Measurements from ENCODE around the gene FOXB2. TPM values are rescaled to one million over a fixed set of nuclear protein-coding genes. Genes with fewer than 3 reads are reported as not detected.

FOXB2 gene
- total RNA-seq, 1 donor from 2014 or later: not detected

- intact Hi-C loops (cut with micrococcal nuclease): loop anchor here (10.0 kb wide), 1 partner anchor 874 kb away; no protein-coding TSS in a partner anchor
Observed at GRCh38 chr9:77060681-77061080, 41.2 kb downstream of the FOXB2 start.

- intact Hi-C loops (cut with micrococcal nuclease): loop anchor here (10.0 kb wide), 1 partner anchor 871 kb away; no protein-coding TSS in a partner anchor
Observed at GRCh38 chr9:77063645-77064285, 44.3 kb downstream of the FOXB2 start.

- intact Hi-C loops (cut with micrococcal nuclease): loop anchor here (10.0 kb wide), 1 partner anchor 868 kb away; no protein-coding TSS in a partner anchor
Observed at GRCh38 chr9:77066388-77066787, 46.9 kb downstream of the FOXB2 start.

Other genes starting within 250 kb of the FOXB2 start
- gene PRUNE2, start 113.5 kb upstream of the FOXB2 start, total RNA-seq: 0.83 and 1.6 TPM in 2 replicates
- gene VPS13A, start 157.9 kb downstream of the FOXB2 start, total RNA-seq: 50.6 and 52.3 TPM in 2 replicates

Measured in T-helper 1 cell treated with Interleukin-12 subunit alpha and Interleukin-12 subunit beta and Interleukin-4 antibody, amounts not matched to agents 30 ng/mL and 1 ng/mL, for 36 hours (primary cell).